ENCODE results near the gene EDC3.

- TF ChIP-seq RAD21 (conservative IDR thresholded peaks at IDR 0.05) = no peak
- no peak for TF ChIP-seq CTCF (IDR thresholded peaks at IDR 0.05; ENCODE audit: poor library complexity, severe bottlenecking)
- TF ChIP-seq EZH2 (IDR thresholded peaks at IDR 0.05; ENCODE audit: borderline replicate concordance, insufficient read depth, low read length, poor library complexity, severe bottlenecking) = no peak
- TF ChIP-seq POLR2AphosphoS5 (IDR thresholded peaks at IDR 0.05) = no peak
- no peak for TF ChIP-seq SMC3 (conservative IDR thresholded peaks at IDR 0.05; ENCODE audit: poor library complexity)
- TF ChIP-seq TAF1 (IDR thresholded peaks at IDR 0.05; ENCODE audit: low read depth) = no peak
Measured at GRCh38 chr15:74594455-74594854, 101.4 kb downstream of the EDC3 start.

Data from neural cell (in vitro differentiated cells).